ENCODE results near the gene AGRP. TPM values are rescaled to one million over a fixed set of nuclear protein-coding genes. Genes with fewer than 3 reads are reported as not detected.

Gene AGRP
- total RNA-seq, 2 experiments from 2014 or later, result not detected

- Mint-ChIP-seq H3K36me3 (ENCODE audit: low read depth) (peaks cover 44% of the 10 kb centered on the region), H3K4me3 (no peak overlapping the region), H3K4me1 (ENCODE audit: low read depth) (no peaks in the 10 kb centered on the region), H3K27ac (no peak overlapping the region), H3K27me3 (no peaks in the 10 kb centered on the region), H3K9me3 (no peaks in the 10 kb centered on the region)
- H3K36me3 ChIP-seq (ENCODE audit: insufficient read depth, low read length), result peaks cover 53% of the 10 kb centered on the region
- no peaks in the 10 kb centered on the region for H3K27me3 ChIP-seq (ENCODE audit: control insufficient read depth in 1 of 2, insufficient read depth in 2 of 2, low read length in 2 of 2)
- H3K4me3 ChIP-seq (ENCODE audit: low read length), result no peak overlapping the region
- intact Hi-C loops (cut with DNase I, micrococcal nuclease), result no loop called here
- DNase-seq, result no peak
- no peak for ATAC-seq (ENCODE audit: poor library complexity)
- CTCF ChIA-PET, result interaction anchor here (0.6 kb wide), 1 partner anchor 348 kb away, joined by 3 read pairs; no protein-coding TSS in a partner anchor
- H3K27ac ChIP-seq (ENCODE audit: low read depth in 1 of 2, low read length in 2 of 2), result no peak overlapping the region
- POLR2A ChIA-PET, result no interaction called here
- H3K4me1 ChIP-seq (ENCODE audit: insufficient read depth, low read length), result no peaks in the 10 kb centered on the region
- H3K9me3 ChIP-seq (ENCODE audit: control insufficient read depth in 1 of 2, insufficient read depth in 1 of 2, low read length in 2 of 2), result peaks cover 0 to 4% of the 10 kb centered on the region in 2 experiments
- TF ChIP-seq, protein P1, sequence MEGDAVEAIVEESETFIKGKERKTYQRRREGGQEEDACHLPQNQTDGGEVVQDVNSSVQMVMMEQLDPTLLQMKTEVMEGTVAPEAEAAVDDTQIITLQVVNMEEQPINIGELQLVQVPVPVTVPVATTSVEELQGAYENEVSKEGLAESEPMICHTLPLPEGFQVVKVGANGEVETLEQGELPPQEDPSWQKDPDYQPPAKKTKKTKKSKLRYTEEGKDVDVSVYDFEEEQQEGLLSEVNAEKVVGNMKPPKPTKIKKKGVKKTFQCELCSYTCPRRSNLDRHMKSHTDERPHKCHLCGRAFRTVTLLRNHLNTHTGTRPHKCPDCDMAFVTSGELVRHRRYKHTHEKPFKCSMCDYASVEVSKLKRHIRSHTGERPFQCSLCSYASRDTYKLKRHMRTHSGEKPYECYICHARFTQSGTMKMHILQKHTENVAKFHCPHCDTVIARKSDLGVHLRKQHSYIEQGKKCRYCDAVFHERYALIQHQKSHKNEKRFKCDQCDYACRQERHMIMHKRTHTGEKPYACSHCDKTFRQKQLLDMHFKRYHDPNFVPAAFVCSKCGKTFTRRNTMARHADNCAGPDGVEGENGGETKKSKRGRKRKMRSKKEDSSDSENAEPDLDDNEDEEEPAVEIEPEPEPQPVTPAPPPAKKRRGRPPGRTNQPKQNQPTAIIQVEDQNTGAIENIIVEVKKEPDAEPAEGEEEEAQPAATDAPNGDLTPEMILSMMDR (IDR thresholded peaks at IDR 0.05), result no peak
Measured at GRCh38 chr16:67438098-67438791, 45.1 kb downstream of the AGRP start.

- ATAC-seq (ENCODE audit: poor library complexity), result no peak
Measured at GRCh38 chr16:67437513-67437912, 45.8 kb downstream of the AGRP start.

GRCh38 chr16:67436640-67437193 is 46.6 kb downstream of the AGRP start:
- H3K4me3 Mint-ChIP-seq, result no peak overlapping the region
- TF ChIP-seq, protein P1 (IDR thresholded peaks at IDR 0.05), result no peak
- POLR2A ChIA-PET, result no interaction called here
- CTCF ChIA-PET, result no interaction called here
- peaks cover 35% of the 10 kb centered on the region for H3K36me3 Mint-ChIP-seq (ENCODE audit: low read depth)
- no peak for ATAC-seq (ENCODE audit: poor library complexity)
- H3K27ac ChIP-seq (ENCODE audit: low read depth in 1 of 2, low read length in 2 of 2), result no peak overlapping the region
- H3K9me3 ChIP-seq (ENCODE audit: control insufficient read depth in 1 of 2, insufficient read depth in 1 of 2, low read length in 2 of 2), result peaks cover 0 to 4% of the 10 kb centered on the region in 2 experiments
- peaks cover 40% of the 10 kb centered on the region for H3K36me3 ChIP-seq (ENCODE audit: insufficient read depth, low read length)
- H3K9me3 Mint-ChIP-seq, result no peaks in the 10 kb centered on the region
- H3K4me3 ChIP-seq (ENCODE audit: low read length), result no peak overlapping the region
- DNase-seq, result no peak
- peaks cover 8% of the 10 kb centered on the region for H3K27me3 Mint-ChIP-seq
- peaks cover 5% of the 10 kb centered on the region for H3K4me1 Mint-ChIP-seq (ENCODE audit: low read depth)
- peaks cover 3% of the 10 kb centered on the region for H3K4me1 ChIP-seq (ENCODE audit: insufficient read depth, low read length)
- no peak overlapping the region for H3K27ac Mint-ChIP-seq
- H3K27me3 ChIP-seq (ENCODE audit: control insufficient read depth in 1 of 2, insufficient read depth in 2 of 2, low read length in 2 of 2), result peaks cover 0 to 2% of the 10 kb centered on the region in 2 experiments
- intact Hi-C loops (cut with DNase I, micrococcal nuclease), result no loop called here

More at GRCh38 chr16:67437513-67437912, 45.8 kb downstream of the AGRP start:
- ChIA-PET POLR2A (no interaction called here), CTCF (no interaction called here)
- TF ChIP-seq, protein P1 (IDR thresholded peaks at IDR 0.05), result no peak
- H3K4me1 ChIP-seq (ENCODE audit: insufficient read depth, low read length), result no peaks in the 10 kb centered on the region
- peaks cover 2% of the 10 kb centered on the region for H3K27me3 Mint-ChIP-seq
- DNase-seq, result no peak
- peaks cover 46% of the 10 kb centered on the region for H3K36me3 ChIP-seq (ENCODE audit: insufficient read depth, low read length)
- H3K36me3 Mint-ChIP-seq (ENCODE audit: low read depth), result peaks cover 43% of the 10 kb centered on the region
- H3K27me3 ChIP-seq (ENCODE audit: control insufficient read depth in 1 of 2, insufficient read depth in 2 of 2, low read length in 2 of 2), result no peaks in the 10 kb centered on the region
- H3K9me3 Mint-ChIP-seq, result no peaks in the 10 kb centered on the region
- H3K4me3 ChIP-seq (ENCODE audit: low read length), result no peak overlapping the region
- no peak overlapping the region for H3K27ac ChIP-seq (ENCODE audit: low read depth in 1 of 2, low read length in 2 of 2)
- peaks cover 0 to 4% of the 10 kb centered on the region in 2 experiments for H3K9me3 ChIP-seq (ENCODE audit: control insufficient read depth in 1 of 2, insufficient read depth in 1 of 2, low read length in 2 of 2)
- no peak overlapping the region for H3K27ac Mint-ChIP-seq
- no peak overlapping the region for H3K4me3 Mint-ChIP-seq
- peaks cover 1% of the 10 kb centered on the region for H3K4me1 Mint-ChIP-seq (ENCODE audit: low read depth)
- intact Hi-C loops (cut with DNase I, micrococcal nuclease), result no loop called here

Data from CD4-positive, alpha-beta T cell (primary cell).